Epithelial cell of esophagus (primary cell): ENCODE measurements around the gene TMEM79.
"Not testable (repeated sequence)": the region's sequence is repeated elsewhere in the genome, so short reads cannot be mapped to it uniquely, and the experiment has no call there.

Experiments used
- DNase-seq: peaks from one replicate; pipeline ENCODE4 v3.0.0; 2010; ENCODE audit warnings: low read depth
- H3K4me3 ChIP-seq: 2 replicates; pipeline ENCODE4 v1.5.1; 2011; ENCODE audit warnings: mild to moderate bottlenecking, low read length, control low read depth
- CTCF ChIP-seq: IDR thresholded peaks from 2 replicates; pipeline ENCODE4 v1.5.1; 2011; ENCODE audit warnings: low read depth, mild to moderate bottlenecking, low read length, control low read depth, inconsistent platforms; ENCODE audit not compliant: insufficient read depth; ENCODE audit errors: missing control alignments

The TMEM79 gene

GRCh38 chr1:156316909-156317308 lies 32.8 kb downstream of the TMEM79 start:
- TF ChIP-seq CTCF: no peak
- H3K4me3 ChIP-seq: no peak overlapping the region

DNA sequence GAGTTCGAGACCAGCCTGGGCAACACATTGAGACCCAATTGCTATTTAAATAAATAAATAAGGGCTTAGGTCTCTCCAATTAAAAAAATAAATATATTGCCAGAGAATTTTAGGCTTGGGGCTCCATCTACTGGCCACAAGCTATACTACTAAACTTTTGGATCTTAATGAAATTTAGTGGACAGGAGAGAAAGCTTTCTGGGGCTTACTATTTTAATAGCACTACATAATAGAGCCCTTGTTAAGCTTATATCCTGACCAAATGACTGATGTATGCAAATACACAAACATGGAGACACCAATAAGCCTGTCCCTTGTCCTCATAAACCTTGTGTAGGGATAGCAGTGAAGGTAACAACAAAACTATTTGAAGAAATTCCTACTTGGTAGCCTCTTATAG lies 35.5 kb downstream of the TMEM79 start:
- no peak overlapping the region for H3K4me3 ChIP-seq
- DNase-seq: peak; percentile 29
- TF ChIP-seq CTCF: peak; percentile 51

More at GRCh38 chr1:156316909-156317308, 32.8 kb downstream of the TMEM79 start:
- DNase-seq: no peak

GRCh38 chr1:156320560-156320959 lies 36.4 kb downstream of the TMEM79 start:
- no peak for DNase-seq
- no peak for TF ChIP-seq CTCF
- H3K4me3 ChIP-seq: no peak overlapping the region

GRCh38 chr1:156323179-156323578 lies 39.1 kb downstream of the TMEM79 start:
- not testable (repeated sequence) for H3K4me3 ChIP-seq, DNase-seq

GRCh38 chr1:156336242-156336641 lies 52.1 kb downstream of the TMEM79 start:
- peak; percentile 24 for TF ChIP-seq CTCF
- peak; percentile 28 for DNase-seq
- peak overlapping the region; percentile 91 for H3K4me3 ChIP-seq

- no peak for TF ChIP-seq CTCF
- no peak for DNase-seq
- peak overlapping the region; percentile 91 for H3K4me3 ChIP-seq
Measured at GRCh38 chr1:156337052-156337887, 53.1 kb downstream of the TMEM79 start.

- no peak for TF ChIP-seq CTCF
- DNase-seq: no peak
- peak overlapping the region; percentile 91 for H3K4me3 ChIP-seq
Measured at GRCh38 chr1:156337888-156338179, 53.7 kb downstream of the TMEM79 start.
